IPS-20b (cell line): Measurements from ENCODE around the gene TTC23L.

Experiments
- H3K27ac ChIP-seq: one replicate; pipeline ENCODE4 v1.5.1; 2013; ENCODE audit warnings: low read length
- H3K27me3 ChIP-seq: 2 replicates; pipeline ENCODE4 v1.6.1; 2013; ENCODE audit warnings: mild to moderate bottlenecking, low read length, inconsistent platforms; ENCODE audit not compliant: insufficient read depth
- H3K36me3 ChIP-seq: 2 replicates; pipeline ENCODE4 v1.6.1; 2013; ENCODE audit warnings: low read depth, mild to moderate bottlenecking, inconsistent platforms, low read length, moderate library complexity; ENCODE audit not compliant: insufficient read depth
- H3K4me1 ChIP-seq: 2 replicates; pipeline ENCODE4 v1.6.1; 2013; ENCODE audit warnings: mild to moderate bottlenecking, control low read depth, inconsistent platforms, low read length, moderate library complexity; ENCODE audit not compliant: insufficient read depth
- H3K4me3 ChIP-seq: 2 replicates; pipeline ENCODE4 v1.5.1; 2013; ENCODE audit warnings: mild to moderate bottlenecking, low read length, inconsistent platforms
- H3K9ac ChIP-seq: 2 replicates; pipeline ENCODE4 v1.6.1; 2013; ENCODE audit warnings: low read depth, mild to moderate bottlenecking, inconsistent platforms, low read length, moderate library complexity
- H3K9me3 ChIP-seq: 2 replicates; pipeline ENCODE4 v1.6.1; 2013; ENCODE audit warnings: mild to moderate bottlenecking, low read depth, low read length, inconsistent platforms; ENCODE audit not compliant: insufficient read depth

Gene TTC23L

GRCh38 chr5:34834794-34835089, 4.2 kb upstream of the TTC23L start:
- Histone ChIP-seq H3K27ac (no peak overlapping the region), H3K27me3 (no peaks in the 10 kb centered on the region), H3K4me1 (peaks cover 4% of the 10 kb centered on the region; the same call in 1 of the 2 replicates), H3K36me3 (peaks cover 40% of the 10 kb centered on the region), H3K9me3 (0 out of 2 replicates have a peak, but pooled peaks cover 4% of the 10 kb centered on the region), H3K9ac (no peak overlapping the region), H3K4me3 (no peak overlapping the region)

- Histone ChIP-seq H3K4me3 (no peak overlapping the region), H3K4me1 (peaks cover 4% of the 10 kb centered on the region; the same call in 1 of the 2 replicates), H3K9me3 (0 out of 2 replicates have a peak, but pooled peaks cover 4% of the 10 kb centered on the region), H3K9ac (no peak overlapping the region), H3K27ac (no peak overlapping the region), H3K27me3 (no peaks in the 10 kb centered on the region), H3K36me3 (peaks cover 31% of the 10 kb centered on the region)
Observed at GRCh38 chr5:34835664-34836063, 3.3 kb upstream of the TTC23L start.

- H3K4me1 ChIP-seq: peaks cover 9% of the 10 kb centered on the region; the same call in 1 of the 2 replicates
- H3K36me3 ChIP-seq: no peaks in the 10 kb centered on the region
- H3K4me3 ChIP-seq: no peak overlapping the region
- H3K27me3 ChIP-seq: no peaks in the 10 kb centered on the region
- H3K9me3 ChIP-seq: peaks cover 7% of the 10 kb centered on the region; the same call in 1 of the 2 replicates
- no peak overlapping the region for H3K27ac ChIP-seq
- no peak overlapping the region for H3K9ac ChIP-seq
Observed at GRCh38 chr5:34841816-34842215, 2.9 kb downstream of the TTC23L start.

GRCh38 chr5:34842554-34842953, 3.6 kb downstream of the TTC23L start:
- Histone ChIP-seq H3K27me3 (no peaks in the 10 kb centered on the region), H3K27ac (no peak overlapping the region), H3K4me1 (peaks cover 9% of the 10 kb centered on the region; the same call in 1 of the 2 replicates), H3K36me3 (no peaks in the 10 kb centered on the region), H3K9me3 (peaks cover 7% of the 10 kb centered on the region; the same call in 1 of the 2 replicates), H3K9ac (no peak overlapping the region), H3K4me3 (no peak overlapping the region)

- no peak overlapping the region for H3K27ac ChIP-seq
- no peak overlapping the region for H3K9ac ChIP-seq
- H3K4me1 ChIP-seq: peaks cover 5% of the 10 kb centered on the region; the same call in 1 of the 2 replicates
- H3K9me3 ChIP-seq: peaks cover 7% of the 10 kb centered on the region; the same call in 1 of the 2 replicates
- no peaks in the 10 kb centered on the region for H3K36me3 ChIP-seq
- H3K27me3 ChIP-seq: no peaks in the 10 kb centered on the region
- no peak overlapping the region for H3K4me3 ChIP-seq
Observed at GRCh38 chr5:34843497-34843896, 4.5 kb downstream of the TTC23L start.

- H3K4me3 ChIP-seq: no peak overlapping the region
- peaks cover 4% of the 10 kb centered on the region; the same call in 1 of the 2 replicates for H3K4me1 ChIP-seq
- H3K27ac ChIP-seq: no peak overlapping the region
- no peak overlapping the region for H3K9ac ChIP-seq
- no peaks in the 10 kb centered on the region for H3K36me3 ChIP-seq
- H3K27me3 ChIP-seq: no peaks in the 10 kb centered on the region
- peaks cover 7% of the 10 kb centered on the region; the same call in 1 of the 2 replicates for H3K9me3 ChIP-seq
Observed at GRCh38 chr5:34844106-34844505, 5.1 kb downstream of the TTC23L start.

GRCh38 chr5:34844999-34845398, 6.0 kb downstream of the TTC23L start:
- H3K9ac ChIP-seq: no peak overlapping the region
- H3K4me1 ChIP-seq: peaks cover 4% of the 10 kb centered on the region; the same call in 1 of the 2 replicates
- H3K36me3 ChIP-seq: no peaks in the 10 kb centered on the region
- H3K9me3 ChIP-seq: peaks cover 7% of the 10 kb centered on the region; the same call in 1 of the 2 replicates
- H3K4me3 ChIP-seq: no peak overlapping the region
- H3K27ac ChIP-seq: no peak overlapping the region
- H3K27me3 ChIP-seq: no peaks in the 10 kb centered on the region

GRCh38 chr5:34847056-34847455, 8.1 kb downstream of the TTC23L start:
- H3K9me3 ChIP-seq: peaks cover 7% of the 10 kb centered on the region; the same call in 1 of the 2 replicates
- H3K4me3 ChIP-seq: no peak overlapping the region
- peaks cover 4% of the 10 kb centered on the region; the same call in 1 of the 2 replicates for H3K4me1 ChIP-seq
- no peaks in the 10 kb centered on the region for H3K36me3 ChIP-seq
- no peak overlapping the region for H3K27ac ChIP-seq
- H3K9ac ChIP-seq: no peak overlapping the region
- no peaks in the 10 kb centered on the region for H3K27me3 ChIP-seq

- no peak overlapping the region for H3K4me3 ChIP-seq
- peaks cover 4% of the 10 kb centered on the region; the same call in 1 of the 2 replicates for H3K4me1 ChIP-seq
- no peaks in the 10 kb centered on the region for H3K36me3 ChIP-seq
- no peak overlapping the region for H3K27ac ChIP-seq
- H3K27me3 ChIP-seq: no peaks in the 10 kb centered on the region
- H3K9ac ChIP-seq: no peak overlapping the region
- H3K9me3 ChIP-seq: 0 out of 2 replicates have a peak, but pooled peaks cover 3% of the 10 kb centered on the region
Observed at GRCh38 chr5:34847552-34847951, 8.6 kb downstream of the TTC23L start.

- Histone ChIP-seq H3K27me3 (no peaks in the 10 kb centered on the region), H3K4me1 (peaks cover 4% of the 10 kb centered on the region; the same call in 1 of the 2 replicates), H3K27ac (no peak overlapping the region), H3K9ac (no peak overlapping the region), H3K9me3 (no peaks in the 10 kb centered on the region), H3K36me3 (no peaks in the 10 kb centered on the region), H3K4me3 (no peak overlapping the region)
Observed at GRCh38 chr5:34848230-34848629, 9.3 kb downstream of the TTC23L start.

GRCh38 chr5:34849253-34849652, 10.3 kb downstream of the TTC23L start:
- H3K27me3 ChIP-seq: no peaks in the 10 kb centered on the region
- no peaks in the 10 kb centered on the region for H3K9me3 ChIP-seq
- no peak overlapping the region for H3K27ac ChIP-seq
- H3K36me3 ChIP-seq: no peaks in the 10 kb centered on the region
- no peak overlapping the region for H3K4me3 ChIP-seq
- H3K9ac ChIP-seq: no peak overlapping the region
- H3K4me1 ChIP-seq: peaks cover 4% of the 10 kb centered on the region; the same call in 1 of the 2 replicates

- Histone ChIP-seq H3K4me1 (no peaks in the 10 kb centered on the region), H3K36me3 (no peaks in the 10 kb centered on the region), H3K9ac (no peak overlapping the region), H3K9me3 (no peaks in the 10 kb centered on the region), H3K27ac (no peak overlapping the region), H3K4me3 (no peak overlapping the region), H3K27me3 (no peaks in the 10 kb centered on the region)
Observed at GRCh38 chr5:34854459-34855174, 15.7 kb downstream of the TTC23L start.
